HG03460 (cell line): ENCODE data around the gene ATP1A3.
"Not testable (repeated sequence)": the region's sequence is repeated elsewhere in the genome, so short reads cannot be mapped to it uniquely, and the experiment has no call there.

Experiments
- ATAC-seq: cut with Tn5 transposase; IDR thresholded peaks from one replicate; pipeline ENCODE4 v1.9.1; 2021; ENCODE audit not compliant: unreplicated experiment

ATP1A3 gene

GRCh38 chr19:41993612-41994483 lies at the start of gene ATP1A3:
Gene ATP1A3, minus strand, starts transcription at chr19:41994230. Its CDS starts 154 bp downstream, at chr19:41994076.
- ATAC-seq, result no peak

- ATAC-seq, result no peak
These were observed 48.6 kb upstream of the ATP1A3 start for GRCh38 chr19:42042455-42043170.

GRCh38 chr19:42040491-42040890 lies 46.5 kb upstream of the ATP1A3 start:
- ATAC-seq, result not testable (repeated sequence)

- ATAC-seq, result no peak
These were observed 46.0 kb upstream of the ATP1A3 start for GRCh38 chr19:42040031-42040430.

GRCh38 chr19:42038666-42039065 lies 44.6 kb upstream of the ATP1A3 start:
- no peak for ATAC-seq

GRCh38 chr19:42037649-42038048 lies 43.6 kb upstream of the ATP1A3 start:
- no peak for ATAC-seq

GRCh38 chr19:42034640-42035391 lies 40.8 kb upstream of the ATP1A3 start:
- ATAC-seq, result peak; percentile 52

GRCh38 chr19:42033413-42033812 lies 39.4 kb upstream of the ATP1A3 start:
- ATAC-seq, result no peak

GRCh38 chr19:42032431-42032830 lies 38.4 kb upstream of the ATP1A3 start:
- no peak for ATAC-seq

GRCh38 chr19:42030645-42031440 lies 36.8 kb upstream of the ATP1A3 start:
- ATAC-seq, result no peak

- ATAC-seq, result no peak
These were observed 34.5 kb upstream of the ATP1A3 start for GRCh38 chr19:42028304-42029216.

GRCh38 chr19:42024622-42025111 lies 30.6 kb upstream of the ATP1A3 start:
- no peak for ATAC-seq

GRCh38 chr19:42023943-42024260 lies 29.9 kb upstream of the ATP1A3 start:
- ATAC-seq, result no peak

- no peak for ATAC-seq
These were observed 29.3 kb upstream of the ATP1A3 start for GRCh38 chr19:42023121-42023942.

GRCh38 chr19:42022616-42023015 lies 28.6 kb upstream of the ATP1A3 start:
- no peak for ATAC-seq

GRCh38 chr19:42021185-42021584 lies 27.2 kb upstream of the ATP1A3 start:
- no peak for ATAC-seq

GRCh38 chr19:42018503-42019193 lies 24.6 kb upstream of the ATP1A3 start:
- ATAC-seq, result no peak

GRCh38 chr19:42017040-42017439 lies 23.0 kb upstream of the ATP1A3 start:
- ATAC-seq, result no peak
